ENCODE data around the gene CD6. TPM values are rescaled to one million over a fixed set of nuclear protein-coding genes. Genes with fewer than 3 reads are reported as not detected.

The CD6 gene
- total RNA-seq, 1 donor from 2014 or later = 0.62 TPM

DNA sequence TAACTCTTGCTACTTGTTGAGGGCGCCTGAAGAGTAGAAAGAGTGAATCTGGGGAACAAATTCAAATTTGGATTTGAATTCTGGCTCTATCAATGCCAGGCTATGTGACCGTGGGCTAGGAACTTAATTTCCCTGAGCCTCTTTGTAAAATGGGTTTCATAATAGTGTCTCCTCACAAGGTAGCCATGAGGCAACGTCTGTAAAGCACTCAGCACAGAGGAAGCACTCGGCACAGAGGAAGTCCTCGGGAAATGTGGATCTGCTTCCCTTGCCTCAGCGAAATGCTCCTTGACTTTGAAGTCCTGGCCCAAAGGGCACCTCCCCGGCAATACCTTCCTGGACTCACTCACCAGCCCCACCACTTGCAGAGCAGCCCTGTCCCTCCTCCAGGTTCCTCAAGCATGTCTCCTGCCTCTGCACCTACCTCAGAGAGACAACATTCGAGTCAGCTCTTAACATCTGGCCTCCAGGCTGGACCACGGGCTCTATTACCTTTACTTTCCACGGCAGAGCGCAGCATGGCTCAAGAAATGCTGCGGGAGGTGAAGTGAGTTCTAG is 17.7 kb downstream of the CD6 start:
- H3K4me1 Mint-ChIP-seq (ENCODE audit: low read depth) = peaks cover 12% of the 10 kb centered on the region
- no peak for DNase-seq (ENCODE audit: low spot score, unreplicated experiment)
- no peaks in the 10 kb centered on the region for H3K9me3 Mint-ChIP-seq (ENCODE audit: low read depth)
- TF ChIP-seq, protein P1, sequence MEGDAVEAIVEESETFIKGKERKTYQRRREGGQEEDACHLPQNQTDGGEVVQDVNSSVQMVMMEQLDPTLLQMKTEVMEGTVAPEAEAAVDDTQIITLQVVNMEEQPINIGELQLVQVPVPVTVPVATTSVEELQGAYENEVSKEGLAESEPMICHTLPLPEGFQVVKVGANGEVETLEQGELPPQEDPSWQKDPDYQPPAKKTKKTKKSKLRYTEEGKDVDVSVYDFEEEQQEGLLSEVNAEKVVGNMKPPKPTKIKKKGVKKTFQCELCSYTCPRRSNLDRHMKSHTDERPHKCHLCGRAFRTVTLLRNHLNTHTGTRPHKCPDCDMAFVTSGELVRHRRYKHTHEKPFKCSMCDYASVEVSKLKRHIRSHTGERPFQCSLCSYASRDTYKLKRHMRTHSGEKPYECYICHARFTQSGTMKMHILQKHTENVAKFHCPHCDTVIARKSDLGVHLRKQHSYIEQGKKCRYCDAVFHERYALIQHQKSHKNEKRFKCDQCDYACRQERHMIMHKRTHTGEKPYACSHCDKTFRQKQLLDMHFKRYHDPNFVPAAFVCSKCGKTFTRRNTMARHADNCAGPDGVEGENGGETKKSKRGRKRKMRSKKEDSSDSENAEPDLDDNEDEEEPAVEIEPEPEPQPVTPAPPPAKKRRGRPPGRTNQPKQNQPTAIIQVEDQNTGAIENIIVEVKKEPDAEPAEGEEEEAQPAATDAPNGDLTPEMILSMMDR (IDR thresholded peaks at IDR 0.05; ENCODE audit: unreplicated experiment) = no peak
- no peak overlapping the region for H3K4me3 Mint-ChIP-seq (ENCODE audit: low read depth)
- H3K27ac Mint-ChIP-seq = no peak overlapping the region
- H3K27me3 Mint-ChIP-seq = peaks cover 12% of the 10 kb centered on the region
- no peaks in the 10 kb centered on the region for H3K36me3 Mint-ChIP-seq (ENCODE audit: insufficient read depth)

DNA sequence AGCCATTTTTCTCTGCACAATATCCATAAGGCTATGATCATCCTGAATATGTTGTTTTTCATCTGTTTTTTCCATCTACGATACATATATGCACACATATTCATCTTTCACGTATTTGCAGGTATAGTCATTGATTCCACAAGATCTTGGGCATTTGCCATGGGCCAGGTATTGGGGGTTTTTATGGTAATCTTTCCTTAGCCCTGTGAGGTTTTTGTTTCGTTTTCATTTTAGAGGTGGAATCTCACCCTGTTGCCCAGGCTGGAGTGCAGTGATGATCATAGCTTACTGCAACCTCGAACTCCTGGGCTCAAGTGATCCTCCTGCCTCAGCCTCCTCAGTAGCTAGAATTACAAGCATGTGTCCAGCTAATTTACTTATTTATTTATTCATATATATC is 20.0 kb downstream of the CD6 start:
- H3K27ac Mint-ChIP-seq = no peak overlapping the region
- H3K27me3 Mint-ChIP-seq = peaks cover 8% of the 10 kb centered on the region
- TF ChIP-seq, protein P1 (IDR thresholded peaks at IDR 0.05; ENCODE audit: unreplicated experiment) = no peak
- H3K4me1 Mint-ChIP-seq (ENCODE audit: low read depth) = peaks cover 20% of the 10 kb centered on the region
- no peak for DNase-seq (ENCODE audit: low spot score, unreplicated experiment)
- no peaks in the 10 kb centered on the region for H3K36me3 Mint-ChIP-seq (ENCODE audit: insufficient read depth)
- H3K4me3 Mint-ChIP-seq (ENCODE audit: low read depth) = no peak overlapping the region
- H3K9me3 Mint-ChIP-seq (ENCODE audit: low read depth) = no peaks in the 10 kb centered on the region

DNA sequence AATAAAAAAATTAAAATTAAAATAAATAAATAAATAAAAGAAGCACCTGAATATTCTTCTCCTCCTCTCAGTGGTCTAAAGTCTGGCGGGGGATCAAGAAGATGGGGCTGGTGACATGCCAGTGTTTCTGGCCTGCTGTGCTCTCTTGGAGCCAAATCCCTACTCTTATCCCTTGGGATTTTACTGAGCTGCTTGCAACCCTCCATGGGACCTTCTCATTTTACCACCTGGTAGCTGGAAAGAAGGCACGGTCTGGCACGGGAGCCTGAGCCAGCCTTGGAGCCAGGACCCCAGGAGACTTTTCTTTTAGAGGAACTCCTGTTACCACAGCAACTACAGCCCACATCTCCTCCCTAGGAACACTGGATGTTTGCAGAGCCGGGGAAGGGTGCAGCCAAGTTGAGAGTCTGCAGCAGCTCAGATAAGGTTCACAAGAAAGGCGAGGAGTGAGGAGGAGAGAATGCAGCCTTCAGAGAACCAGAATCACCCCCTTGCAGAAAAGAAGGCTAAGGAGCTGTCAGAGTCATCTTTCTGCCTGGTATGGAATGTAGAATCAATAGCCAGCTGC is 21.4 kb downstream of the CD6 start:
- H3K4me1 Mint-ChIP-seq (ENCODE audit: low read depth) = peaks cover 20% of the 10 kb centered on the region
- peaks cover 5% of the 10 kb centered on the region for H3K27me3 Mint-ChIP-seq
- TF ChIP-seq, protein P1 (IDR thresholded peaks at IDR 0.05; ENCODE audit: unreplicated experiment) = no peak
- H3K27ac Mint-ChIP-seq = no peak overlapping the region
- no peaks in the 10 kb centered on the region for H3K9me3 Mint-ChIP-seq (ENCODE audit: low read depth)
- no peak overlapping the region for H3K4me3 Mint-ChIP-seq (ENCODE audit: low read depth)
- H3K36me3 Mint-ChIP-seq (ENCODE audit: insufficient read depth) = no peaks in the 10 kb centered on the region
- DNase-seq (ENCODE audit: low spot score, unreplicated experiment) = no peak

DNA sequence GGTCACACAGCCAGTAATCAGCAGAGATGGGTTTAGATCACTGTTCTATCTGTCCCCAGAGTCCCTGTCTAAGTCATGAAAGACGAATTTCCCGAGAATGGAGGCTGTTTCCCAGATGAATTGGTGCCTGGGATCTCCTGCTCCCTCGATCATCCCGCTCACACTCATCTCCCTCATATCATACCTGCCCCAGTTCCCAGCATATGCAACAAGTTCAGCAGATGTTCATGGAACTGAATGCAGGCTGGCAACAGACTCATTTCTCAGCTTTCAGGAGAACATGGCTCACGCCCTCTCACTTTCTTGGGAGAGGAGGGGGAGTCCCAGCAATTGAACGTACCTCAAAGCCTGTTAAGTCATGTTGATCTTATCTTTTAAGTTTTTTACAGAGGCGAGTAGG is 22.1 kb downstream of the CD6 start:
- Mint-ChIP-seq H3K4me3 (ENCODE audit: low read depth) (no peak overlapping the region), H3K36me3 (ENCODE audit: insufficient read depth) (no peaks in the 10 kb centered on the region), H3K9me3 (ENCODE audit: low read depth) (no peaks in the 10 kb centered on the region), H3K4me1 (ENCODE audit: low read depth) (peaks cover 20% of the 10 kb centered on the region), H3K27me3 (peaks cover 5% of the 10 kb centered on the region), H3K27ac (no peak overlapping the region)
- TF ChIP-seq, protein P1 (IDR thresholded peaks at IDR 0.05; ENCODE audit: unreplicated experiment) = no peak
- DNase-seq (ENCODE audit: low spot score, unreplicated experiment) = no peak

DNA sequence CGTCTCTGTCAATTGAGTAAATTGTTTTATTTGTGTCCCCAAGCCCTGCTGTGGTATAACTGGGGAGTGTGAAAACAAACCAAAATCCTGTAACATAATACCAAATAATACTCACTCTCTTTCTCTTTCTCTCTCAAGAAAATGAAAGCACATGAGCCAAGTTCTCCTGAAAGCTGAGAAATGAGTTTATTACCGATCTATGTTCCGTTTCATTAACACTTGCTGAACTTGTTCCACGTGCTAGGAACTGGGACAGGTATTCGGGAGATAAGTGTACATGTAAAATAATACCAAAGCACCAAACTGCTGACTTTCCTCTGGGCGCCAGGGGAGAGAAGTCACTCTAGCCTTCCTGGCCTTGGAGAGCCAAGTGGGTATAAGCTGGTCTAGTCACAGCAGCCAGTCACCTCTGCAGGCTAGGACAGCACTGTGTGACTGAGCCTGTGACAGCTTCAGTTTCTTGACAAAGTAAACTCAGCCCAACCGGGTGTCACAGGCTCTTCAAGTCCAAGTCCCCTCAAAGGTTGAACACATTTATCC is 23.1 kb downstream of the CD6 start:
- H3K27ac Mint-ChIP-seq = no peak overlapping the region

More for the DNA sequence above, 23.1 kb downstream of the CD6 start:
- Mint-ChIP-seq H3K4me3 (ENCODE audit: low read depth) (no peak overlapping the region), H3K27me3 (no peaks in the 10 kb centered on the region), H3K36me3 (ENCODE audit: insufficient read depth) (no peaks in the 10 kb centered on the region), H3K9me3 (ENCODE audit: low read depth) (no peaks in the 10 kb centered on the region), H3K4me1 (ENCODE audit: low read depth) (peaks cover 20% of the 10 kb centered on the region)
- TF ChIP-seq, protein P1 (IDR thresholded peaks at IDR 0.05; ENCODE audit: unreplicated experiment) = no peak
- no peak for DNase-seq (ENCODE audit: low spot score, unreplicated experiment)

Measured in progenitor cell of endocrine pancreas (in vitro differentiated cells).